Panc1 (cell line): ENCODE data around the gene ATP5F1E. TPM values are rescaled to one million over a fixed set of nuclear protein-coding genes. Genes with fewer than 3 reads are reported as not detected.

Source experiments
- ATAC-seq: fragments of 200-7000 bp; cut with Tn5 transposase; 2 replicates; pipeline ENCODE4 v1.9.1; 2020; ENCODE audit warnings: mild to moderate bottlenecking, moderate library complexity
- BruUV-seq: library from RNA; stranded (reverse); fragments of 400-500 nt; replicated peaks from 2 replicates; lab custom pipeline; 2021; lab: Mats Ljungman, UMichigan
- CTCF ChIA-PET: fragments of 300-600 bp; sonication (Branson Sonifier 250); formaldehyde crosslinking; loops from one replicate; lab custom pipeline; 2022; ENCODE audit warnings: antibody characterized with exemption; lab: Charles Lee
- POLR2A ChIA-PET: fragments of 300-600 bp; sonication (Branson Sonifier 250); formaldehyde crosslinking; loops from one replicate; lab custom pipeline; 2022; ENCODE audit warnings: antibody characterized with exemption; lab: Charles Lee
- DNase-seq: peaks from one replicate; pipeline ENCODE4 v3.0.0-alpha.2; 2010; ENCODE audit warnings: low read depth, low spot score
- H3K27ac ChIP-seq: 2 replicates; pipeline ENCODE4 v1.5.1; 2011; ENCODE audit warnings: mild to moderate bottlenecking, low read length, inconsistent platforms
- H3K27me3 ChIP-seq: fragments of 200-500 bp; sonication (Bioruptor generic); 2 replicates; pipeline ENCODE4 v1.6.0; 2014; ENCODE audit warnings: low read length, inconsistent platforms; ENCODE audit not compliant: control insufficient read depth, insufficient read depth
- H3K36me3 ChIP-seq: fragments of 200-500 bp; sonication (Bioruptor generic); 2 replicates; pipeline ENCODE4 v1.5.1; 2014; ENCODE audit warnings: inconsistent platforms, mild to moderate bottlenecking, low read length, moderate library complexity; ENCODE audit not compliant: control insufficient read depth, insufficient read depth
- H3K4me1 ChIP-seq: 2 replicates; pipeline ENCODE4 v1.5.1; 2011; ENCODE audit warnings: inconsistent platforms, mild to moderate bottlenecking, low read length, moderate library complexity; ENCODE audit not compliant: control insufficient read depth, insufficient read depth
- H3K4me3 ChIP-seq, 2 experiments: 2 replicates each; pipeline ENCODE4 v1.5.1; 2011 to 2012; ENCODE audit warnings: low read depth in 2 of 2, low read length in 2 of 2, mild to moderate bottlenecking in 2 of 2, inconsistent platforms in 1 of 2, moderate library complexity in 1 of 2
- H3K9me3 ChIP-seq: fragments of 200-500 bp; sonication (Bioruptor generic); 2 replicates; pipeline ENCODE4 v1.5.1; 2014; ENCODE audit warnings: low read depth, mild to moderate bottlenecking, inconsistent platforms, low read length, moderate library complexity; ENCODE audit not compliant: control insufficient read depth, insufficient read depth
- POLR2AphosphoS5 ChIP-seq: IDR thresholded peaks from 2 replicates; pipeline ENCODE4 v1.6.1; 2012; ENCODE audit warnings: mild to moderate bottlenecking, low read depth, low read length, moderate library complexity
- REST ChIP-seq, 2 experiments: IDR thresholded peaks; 2 replicates each; pipeline ENCODE4 v1.6.1; 2011 to 2012; ENCODE audit warnings: low read depth in 2 of 2, control low read depth in 1 of 2, low read length in 1 of 2, mild to moderate bottlenecking in 1 of 2, moderate library complexity in 1 of 2; ENCODE audit not compliant: insufficient read depth in 1 of 2
- SIN3A ChIP-seq: IDR thresholded peaks from 2 replicates; pipeline ENCODE4 v1.6.1; 2012; ENCODE audit warnings: low read depth, mild to moderate bottlenecking, low read length, moderate library complexity, borderline replicate concordance; ENCODE audit not compliant: insufficient read depth
- TCF7L2 ChIP-seq: IDR thresholded peaks from 2 replicates; pipeline ENCODE4 v1.6.1; 2011; ENCODE audit warnings: mild to moderate bottlenecking, low read depth, low read length, inconsistent platforms
- in situ Hi-C: cut with HindIII; loops from 2 replicates; pipeline ENCODE4 v1.10.0; 2016; ENCODE audit warnings: low sequenced_read_pairs, low pct_unique_long_range_greater_than_20kb
- intact Hi-C: fragments of 100-400 bp; cut with micrococcal nuclease; formaldehyde crosslinking; loops from one replicate; pipeline ENCODE4 v1.10.0; 2022; ENCODE audit not compliant: unreplicated experiment
- total RNA-seq: library from RNA; stranded (reverse); gene quantifications from one replicate; pipeline ENCODE4 v1.2.1, GENCODE V29; 2021; ENCODE audit not compliant: unreplicated experiment
- TF ChIP-seq, protein P1 (sequence below): fragments of 450-650 bp; IDR thresholded peaks from 2 replicates; pipeline ENCODE4 v1.5.1; 2017; ENCODE audit warnings: mild to moderate bottlenecking

The ATP5F1E gene
- total RNA-seq, 1 experiment from 2014 or later: 90.6 TPM

DNA sequence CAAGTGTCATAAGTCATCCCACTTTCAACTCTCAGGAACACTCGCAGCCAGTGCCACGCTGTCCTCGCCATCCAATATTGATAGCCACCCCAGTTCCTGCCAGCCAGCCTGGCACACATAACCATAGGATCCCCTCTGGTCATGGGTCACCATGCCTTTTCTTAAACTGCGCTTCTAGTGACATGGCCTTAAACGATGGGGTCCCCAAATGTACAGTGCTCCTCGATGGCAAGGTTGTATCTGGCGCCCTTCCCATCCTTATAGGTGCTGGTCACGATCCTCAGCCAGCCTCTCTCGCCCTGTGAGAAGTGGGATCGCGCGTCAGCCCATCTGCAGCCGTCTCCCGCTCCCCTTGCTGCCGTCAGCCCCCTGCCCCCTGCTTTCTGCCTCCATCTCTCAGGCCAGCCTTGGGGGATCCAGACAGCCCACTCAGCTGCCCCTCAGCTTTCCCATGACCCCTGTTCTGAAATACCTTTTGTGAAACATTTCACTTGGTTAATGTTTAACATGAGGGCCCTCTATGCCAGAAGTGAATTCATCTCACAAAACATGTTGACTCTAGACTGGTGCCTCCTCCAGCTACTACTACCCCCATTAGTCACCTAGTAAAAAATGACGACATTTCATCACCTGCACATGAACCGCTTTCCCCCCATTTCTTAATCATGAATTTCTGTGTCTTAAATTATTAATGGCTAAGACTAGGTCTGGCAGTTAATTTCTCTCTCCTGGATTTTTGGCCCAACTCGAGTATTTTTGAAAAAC lies 36.5 kb downstream of the ATP5F1E start:
- TSS peak; percentile 98 for BruUV-seq
- Histone ChIP-seq H3K9me3 (no peaks in the 10 kb centered on the region), H3K36me3 (peaks cover 21% of the 10 kb centered on the region), H3K27me3 (no peaks in the 10 kb centered on the region), H3K27ac (no peak overlapping the region), H3K4me3 (no peak overlapping the region), H3K4me1 (no peaks in the 10 kb centered on the region)
- intact Hi-C loops: no loop called here
- POLR2A ChIA-PET: no interaction called here
- no peak for ATAC-seq
- in situ Hi-C loops: no loop called here
- TF ChIP-seq REST (IDR thresholded peaks at IDR 0.05; ENCODE audit: insufficient read depth in 1 of 2, low read depth in 2 of 2, low read length in 1 of 2) (no peak), SIN3A (no peak), POLR2AphosphoS5 (no peak), TCF7L2 (no peak)
- TF ChIP-seq, protein P1, sequence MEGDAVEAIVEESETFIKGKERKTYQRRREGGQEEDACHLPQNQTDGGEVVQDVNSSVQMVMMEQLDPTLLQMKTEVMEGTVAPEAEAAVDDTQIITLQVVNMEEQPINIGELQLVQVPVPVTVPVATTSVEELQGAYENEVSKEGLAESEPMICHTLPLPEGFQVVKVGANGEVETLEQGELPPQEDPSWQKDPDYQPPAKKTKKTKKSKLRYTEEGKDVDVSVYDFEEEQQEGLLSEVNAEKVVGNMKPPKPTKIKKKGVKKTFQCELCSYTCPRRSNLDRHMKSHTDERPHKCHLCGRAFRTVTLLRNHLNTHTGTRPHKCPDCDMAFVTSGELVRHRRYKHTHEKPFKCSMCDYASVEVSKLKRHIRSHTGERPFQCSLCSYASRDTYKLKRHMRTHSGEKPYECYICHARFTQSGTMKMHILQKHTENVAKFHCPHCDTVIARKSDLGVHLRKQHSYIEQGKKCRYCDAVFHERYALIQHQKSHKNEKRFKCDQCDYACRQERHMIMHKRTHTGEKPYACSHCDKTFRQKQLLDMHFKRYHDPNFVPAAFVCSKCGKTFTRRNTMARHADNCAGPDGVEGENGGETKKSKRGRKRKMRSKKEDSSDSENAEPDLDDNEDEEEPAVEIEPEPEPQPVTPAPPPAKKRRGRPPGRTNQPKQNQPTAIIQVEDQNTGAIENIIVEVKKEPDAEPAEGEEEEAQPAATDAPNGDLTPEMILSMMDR: no peak
- CTCF ChIA-PET: interaction anchor here (0.5 kb wide), 1 partner anchor 29 kb away, joined by 4 read pairs; no protein-coding TSS in a partner anchor
- DNase-seq: no peak

- POLR2A ChIA-PET: no interaction called here
- H3K4me1 ChIP-seq: no peaks in the 10 kb centered on the region
- H3K4me3 ChIP-seq: no peak overlapping the region
- H3K9me3 ChIP-seq: no peaks in the 10 kb centered on the region
- peaks cover 21% of the 10 kb centered on the region for H3K36me3 ChIP-seq
- DNase-seq (no peak), ATAC-seq (no peak)
- CTCF ChIA-PET: no interaction called here
- intact Hi-C loops: no loop called here
- no peaks in the 10 kb centered on the region for H3K27me3 ChIP-seq
- TF ChIP-seq REST (IDR thresholded peaks at IDR 0.05; ENCODE audit: insufficient read depth in 1 of 2, low read depth in 2 of 2, low read length in 1 of 2) (no peak), SIN3A (no peak), TCF7L2 (no peak), POLR2AphosphoS5 (no peak)
- TF ChIP-seq, protein P1: no peak
- BruUV-seq: TSS peak; percentile 78
- H3K27ac ChIP-seq: no peak overlapping the region
- in situ Hi-C loops: no loop called here
Observed at GRCh38 chr20:58994390-58995159, 37.6 kb downstream of the ATP5F1E start.
